ENCODE results near the gene SPPL2A.

DNA sequence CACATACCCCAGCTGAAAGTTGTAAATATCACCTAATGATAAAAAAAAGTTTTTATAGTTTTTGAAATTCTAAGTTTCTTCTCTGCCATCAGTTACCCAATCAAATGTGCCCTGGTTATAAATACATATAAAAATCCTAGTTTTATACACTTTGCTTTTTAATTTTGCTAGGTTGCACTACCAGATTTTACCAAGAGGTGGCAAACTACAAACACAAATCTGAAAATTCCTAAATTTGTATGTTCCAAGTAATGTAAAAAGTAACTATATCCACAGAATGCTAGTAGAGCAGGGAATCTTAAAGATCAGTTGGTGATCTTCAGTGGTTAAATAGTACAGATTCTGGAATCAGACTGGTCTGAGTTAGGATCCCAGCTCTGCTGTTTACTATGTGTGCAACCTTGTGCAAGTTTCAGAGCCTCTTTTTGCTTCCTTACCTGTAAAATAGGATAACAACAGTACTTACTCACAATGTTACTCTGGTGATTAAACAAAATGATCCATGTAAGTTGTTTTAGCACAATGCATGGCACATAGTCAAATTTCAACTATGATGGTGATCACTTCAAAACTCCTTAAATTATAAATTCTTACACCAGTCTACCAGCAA is 89.9 kb downstream of the SPPL2A start:
- TF ChIP-seq BACH2 (CRISPR knock-in tag; IDR thresholded peaks at IDR 0.05; ENCODE audit: borderline replicate concordance) (no peak), RARB (CRISPR knock-in tag; IDR thresholded peaks at IDR 0.05) (no peak), ZC3H10 (CRISPR knock-in tag; IDR thresholded peaks at IDR 0.05) (no peak)
- TF ChIP-seq, protein P1, sequence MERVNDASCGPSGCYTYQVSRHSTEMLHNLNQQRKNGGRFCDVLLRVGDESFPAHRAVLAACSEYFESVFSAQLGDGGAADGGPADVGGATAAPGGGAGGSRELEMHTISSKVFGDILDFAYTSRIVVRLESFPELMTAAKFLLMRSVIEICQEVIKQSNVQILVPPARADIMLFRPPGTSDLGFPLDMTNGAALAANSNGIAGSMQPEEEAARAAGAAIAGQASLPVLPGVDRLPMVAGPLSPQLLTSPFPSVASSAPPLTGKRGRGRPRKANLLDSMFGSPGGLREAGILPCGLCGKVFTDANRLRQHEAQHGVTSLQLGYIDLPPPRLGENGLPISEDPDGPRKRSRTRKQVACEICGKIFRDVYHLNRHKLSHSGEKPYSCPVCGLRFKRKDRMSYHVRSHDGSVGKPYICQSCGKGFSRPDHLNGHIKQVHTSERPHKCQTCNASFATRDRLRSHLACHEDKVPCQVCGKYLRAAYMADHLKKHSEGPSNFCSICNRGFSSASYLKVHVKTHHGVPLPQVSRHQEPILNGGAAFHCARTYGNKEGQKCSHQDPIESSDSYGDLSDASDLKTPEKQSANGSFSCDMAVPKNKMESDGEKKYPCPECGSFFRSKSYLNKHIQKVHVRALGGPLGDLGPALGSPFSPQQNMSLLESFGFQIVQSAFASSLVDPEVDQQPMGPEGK (CRISPR knock-in tag; IDR thresholded peaks at IDR 0.05; ENCODE audit: borderline replicate concordance), result no peak

All from SK-N-SH treated with all-trans-retinoic acid at 6 μM for 48 hours (cell line).